Fibroblast of skin of abdomen (primary cell): ENCODE results near the gene ZDHHC14.

Experiments
- DNase-seq: peaks from one replicate; pipeline ENCODE4 v3.0.0-alpha.2; 2013

ZDHHC14 gene

GRCh38 chr6:157468574-157468973 is 87.6 kb downstream of the ZDHHC14 start:
- DNase-seq = no peak

- no peak for DNase-seq
Observed at GRCh38 chr6:157469378-157469777, 88.4 kb downstream of the ZDHHC14 start.

GRCh38 chr6:157471077-157471686 is 90.2 kb downstream of the ZDHHC14 start:
- no peak for DNase-seq

- no peak for DNase-seq
Observed at GRCh38 chr6:157471895-157472686, 91.1 kb downstream of the ZDHHC14 start.

- DNase-seq = no peak
Observed at GRCh38 chr6:157476797-157477196, 95.8 kb downstream of the ZDHHC14 start.

- no peak for DNase-seq
Observed at GRCh38 chr6:157478926-157479325, 97.9 kb downstream of the ZDHHC14 start.

GRCh38 chr6:157479464-157480303 is 98.7 kb downstream of the ZDHHC14 start:
- DNase-seq = no peak

- DNase-seq = no peak
Observed at GRCh38 chr6:157481189-157481864, 100.3 kb downstream of the ZDHHC14 start.

- DNase-seq = no peak
Observed at GRCh38 chr6:157481865-157482249, 100.9 kb downstream of the ZDHHC14 start.

GRCh38 chr6:157483770-157484169 is 102.8 kb downstream of the ZDHHC14 start:
- DNase-seq = no peak

- no peak for DNase-seq
Observed at GRCh38 chr6:157484181-157484580, 103.2 kb downstream of the ZDHHC14 start.

GRCh38 chr6:157486572-157486971 is 105.6 kb downstream of the ZDHHC14 start:
- DNase-seq = no peak

GRCh38 chr6:157487110-157487773 is 106.3 kb downstream of the ZDHHC14 start:
- DNase-seq = no peak

GRCh38 chr6:157488058-157488457 is 107.1 kb downstream of the ZDHHC14 start:
- no peak for DNase-seq

GRCh38 chr6:157488716-157489118 is 107.7 kb downstream of the ZDHHC14 start:
- DNase-seq = no peak

- DNase-seq = no peak
Observed at GRCh38 chr6:157490611-157491269, 109.8 kb downstream of the ZDHHC14 start.

- DNase-seq = no peak
Observed at GRCh38 chr6:157491571-157492232, 110.7 kb downstream of the ZDHHC14 start.

GRCh38 chr6:157492249-157492648 is 111.3 kb downstream of the ZDHHC14 start:
- no peak for DNase-seq

GRCh38 chr6:157492741-157493140 is 111.8 kb downstream of the ZDHHC14 start:
- DNase-seq = no peak

- no peak for DNase-seq
Observed at GRCh38 chr6:157493173-157493572, 112.2 kb downstream of the ZDHHC14 start.

- DNase-seq = no peak
Observed at GRCh38 chr6:157493576-157493975, 112.6 kb downstream of the ZDHHC14 start.
